Panc1 (cell line): ENCODE measurements around the gene ACTR3C. TPM values are rescaled to one million over a fixed set of nuclear protein-coding genes. Genes with fewer than 3 reads are reported as not detected.
"Not testable (repeated sequence)": the region's sequence is repeated elsewhere in the genome, so short reads cannot be mapped to it uniquely, and the experiment has no call there.

Source experiments
- ATAC-seq: fragments of 200-7000 bp; cut with Tn5 transposase; 2 replicates; pipeline ENCODE4 v1.9.1; 2020; ENCODE audit warnings: mild to moderate bottlenecking, moderate library complexity
- BruUV-seq: library from RNA; stranded (reverse); fragments of 400-500 nt; replicated peaks from 2 replicates; lab custom pipeline; 2021; lab: Mats Ljungman, UMichigan
- CTCF ChIA-PET: fragments of 300-600 bp; sonication (Branson Sonifier 250); formaldehyde crosslinking; loops from one replicate; lab custom pipeline; 2022; ENCODE audit warnings: antibody characterized with exemption; lab: Charles Lee
- POLR2A ChIA-PET: fragments of 300-600 bp; sonication (Branson Sonifier 250); formaldehyde crosslinking; loops from one replicate; lab custom pipeline; 2022; ENCODE audit warnings: antibody characterized with exemption; lab: Charles Lee
- DNase-seq: peaks from one replicate; pipeline ENCODE4 v3.0.0-alpha.2; 2010; ENCODE audit warnings: low read depth, low spot score
- H3K27ac ChIP-seq: 2 replicates; pipeline ENCODE4 v1.5.1; 2011; ENCODE audit warnings: mild to moderate bottlenecking, low read length, inconsistent platforms
- H3K27me3 ChIP-seq: fragments of 200-500 bp; sonication (Bioruptor generic); 2 replicates; pipeline ENCODE4 v1.6.0; 2014; ENCODE audit warnings: low read length, inconsistent platforms; ENCODE audit not compliant: control insufficient read depth, insufficient read depth
- H3K36me3 ChIP-seq: fragments of 200-500 bp; sonication (Bioruptor generic); 2 replicates; pipeline ENCODE4 v1.5.1; 2014; ENCODE audit warnings: inconsistent platforms, mild to moderate bottlenecking, low read length, moderate library complexity; ENCODE audit not compliant: control insufficient read depth, insufficient read depth
- H3K4me1 ChIP-seq: 2 replicates; pipeline ENCODE4 v1.5.1; 2011; ENCODE audit warnings: inconsistent platforms, mild to moderate bottlenecking, low read length, moderate library complexity; ENCODE audit not compliant: control insufficient read depth, insufficient read depth
- H3K4me3 ChIP-seq, 2 experiments: 2 replicates each; pipeline ENCODE4 v1.5.1; 2011 to 2012; ENCODE audit warnings: low read depth in 2 of 2, low read length in 2 of 2, mild to moderate bottlenecking in 2 of 2, inconsistent platforms in 1 of 2, moderate library complexity in 1 of 2
- H3K9me3 ChIP-seq: fragments of 200-500 bp; sonication (Bioruptor generic); 2 replicates; pipeline ENCODE4 v1.5.1; 2014; ENCODE audit warnings: low read depth, mild to moderate bottlenecking, inconsistent platforms, low read length, moderate library complexity; ENCODE audit not compliant: control insufficient read depth, insufficient read depth
- in situ Hi-C: cut with HindIII; loops from 2 replicates; pipeline ENCODE4 v1.10.0; 2016; ENCODE audit warnings: low sequenced_read_pairs, low pct_unique_long_range_greater_than_20kb
- intact Hi-C: fragments of 100-400 bp; cut with micrococcal nuclease; formaldehyde crosslinking; loops from one replicate; pipeline ENCODE4 v1.10.0; 2022; ENCODE audit not compliant: unreplicated experiment
- total RNA-seq: library from RNA; stranded (reverse); gene quantifications from one replicate; pipeline ENCODE4 v1.2.1, GENCODE V29; 2021; ENCODE audit not compliant: unreplicated experiment
- TF ChIP-seq, protein P1 (sequence below): fragments of 450-650 bp; IDR thresholded peaks from 2 replicates; pipeline ENCODE4 v1.5.1; 2017; ENCODE audit warnings: mild to moderate bottlenecking

Gene ACTR3C
- total RNA-seq, 1 experiment from 2014 or later: 6.5 TPM

DNA sequence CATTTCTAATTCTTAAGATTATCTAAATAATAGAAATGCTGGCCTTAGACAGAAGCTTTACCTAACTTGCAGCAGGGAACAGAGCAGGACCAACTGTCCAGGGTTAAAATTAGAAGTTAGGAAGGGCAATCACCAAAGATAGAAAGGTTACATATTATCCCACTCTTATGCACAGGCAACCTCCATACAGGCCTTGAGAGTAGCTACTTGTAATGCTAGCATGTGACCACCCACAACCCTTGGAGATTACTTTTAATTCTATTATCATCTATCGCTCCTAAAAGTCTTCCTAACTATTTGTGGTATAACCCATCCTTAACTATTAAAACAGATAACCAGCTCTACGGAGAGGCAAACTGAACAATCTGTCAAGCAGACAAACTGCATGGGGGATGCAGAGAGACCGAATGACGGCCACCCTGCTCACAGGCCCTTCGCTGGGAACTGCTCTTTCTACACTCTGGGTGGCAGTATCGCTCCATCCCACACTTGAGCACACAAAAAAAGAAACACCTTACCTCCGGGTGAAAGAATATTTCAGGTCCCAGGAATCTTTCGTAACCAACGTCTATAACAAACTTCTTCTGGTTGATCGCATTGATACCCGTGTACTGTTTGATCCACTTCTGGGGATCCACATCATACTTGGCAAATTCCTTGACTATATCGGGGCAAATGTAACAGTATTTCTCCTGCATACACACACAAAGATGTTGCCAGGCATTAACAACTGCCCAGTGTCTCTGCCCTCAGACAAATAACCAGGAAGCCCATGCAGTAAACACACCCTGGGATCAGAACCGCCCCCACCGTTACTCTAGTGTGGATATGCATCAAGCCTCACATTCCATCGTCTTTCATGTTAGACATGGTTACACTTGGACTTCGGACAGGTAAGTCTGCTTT is 37.2 kb downstream of the ACTR3C start:
- CTCF ChIA-PET: interaction anchor here (0.7 kb wide), 1 partner anchor 71 kb away, joined by 3 read pairs; no protein-coding TSS in a partner anchor

DNA sequence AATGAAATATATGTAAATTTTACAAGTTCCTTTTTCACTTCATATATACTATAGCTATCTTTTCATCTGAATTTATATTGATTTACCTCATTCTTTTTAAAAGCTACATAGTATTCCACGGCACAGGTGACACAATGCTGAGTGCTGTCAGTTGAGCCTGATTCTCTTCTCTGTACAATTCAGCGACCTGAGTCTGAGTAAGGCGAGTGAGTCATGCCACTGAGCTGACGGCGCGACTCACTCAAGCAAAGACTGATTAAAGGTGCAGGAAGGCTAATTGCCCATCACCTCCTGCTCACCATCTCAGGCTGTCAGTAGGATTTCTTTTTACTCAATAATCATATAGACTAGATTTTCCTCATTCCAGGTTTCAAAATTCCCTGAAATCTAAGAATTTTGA is 39.7 kb downstream of the ACTR3C start:
- CTCF ChIA-PET, BruUV-seq, in situ Hi-C loops, H3K36me3 ChIP-seq, H3K27ac ChIP-seq, H3K4me3 ChIP-seq, POLR2A ChIA-PET, H3K9me3 ChIP-seq, H3K27me3 ChIP-seq, DNase-seq, H3K4me1 ChIP-seq: not testable (repeated sequence)
- peak; percentile 80 for ATAC-seq
- intact Hi-C loops: loop anchor here (10.0 kb wide), 2 partner anchors 141 to 471 kb away; no protein-coding TSS in a partner anchor

More for the DNA sequence above, 37.2 kb downstream of the ACTR3C start:
- H3K4me1 ChIP-seq, H3K9me3 ChIP-seq, DNase-seq, H3K4me3 ChIP-seq, in situ Hi-C loops, BruUV-seq, H3K27me3 ChIP-seq, H3K36me3 ChIP-seq, POLR2A ChIA-PET, H3K27ac ChIP-seq: not testable (repeated sequence)
- TF ChIP-seq, protein P1, sequence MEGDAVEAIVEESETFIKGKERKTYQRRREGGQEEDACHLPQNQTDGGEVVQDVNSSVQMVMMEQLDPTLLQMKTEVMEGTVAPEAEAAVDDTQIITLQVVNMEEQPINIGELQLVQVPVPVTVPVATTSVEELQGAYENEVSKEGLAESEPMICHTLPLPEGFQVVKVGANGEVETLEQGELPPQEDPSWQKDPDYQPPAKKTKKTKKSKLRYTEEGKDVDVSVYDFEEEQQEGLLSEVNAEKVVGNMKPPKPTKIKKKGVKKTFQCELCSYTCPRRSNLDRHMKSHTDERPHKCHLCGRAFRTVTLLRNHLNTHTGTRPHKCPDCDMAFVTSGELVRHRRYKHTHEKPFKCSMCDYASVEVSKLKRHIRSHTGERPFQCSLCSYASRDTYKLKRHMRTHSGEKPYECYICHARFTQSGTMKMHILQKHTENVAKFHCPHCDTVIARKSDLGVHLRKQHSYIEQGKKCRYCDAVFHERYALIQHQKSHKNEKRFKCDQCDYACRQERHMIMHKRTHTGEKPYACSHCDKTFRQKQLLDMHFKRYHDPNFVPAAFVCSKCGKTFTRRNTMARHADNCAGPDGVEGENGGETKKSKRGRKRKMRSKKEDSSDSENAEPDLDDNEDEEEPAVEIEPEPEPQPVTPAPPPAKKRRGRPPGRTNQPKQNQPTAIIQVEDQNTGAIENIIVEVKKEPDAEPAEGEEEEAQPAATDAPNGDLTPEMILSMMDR: peak; percentile 86
- peak; percentile 96 for ATAC-seq
- intact Hi-C loops: loop anchor here (10.0 kb wide), 2 partner anchors 139 to 469 kb away; no protein-coding TSS in a partner anchor

DNA sequence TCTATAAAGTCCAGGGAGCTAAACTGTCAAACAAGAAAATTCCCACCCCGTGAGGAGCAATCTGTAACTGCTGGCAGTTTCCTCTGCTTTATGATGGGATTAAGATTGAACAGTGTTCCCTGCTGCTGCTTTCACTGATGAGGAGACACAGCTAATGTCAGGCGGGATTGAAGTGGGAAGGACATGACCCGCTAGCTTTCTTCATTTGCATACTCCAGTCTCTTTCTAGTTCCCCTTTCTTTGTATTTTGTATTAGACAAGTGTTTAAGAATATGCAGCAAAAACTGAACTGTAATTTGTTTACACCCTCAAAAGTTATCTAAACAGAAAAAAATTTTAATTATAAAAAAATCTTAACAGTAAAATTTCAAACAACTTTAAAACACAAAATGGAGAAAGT is 40.2 kb downstream of the ACTR3C start:
- CTCF ChIA-PET, H3K27ac ChIP-seq, H3K9me3 ChIP-seq, H3K27me3 ChIP-seq, in situ Hi-C loops, H3K4me3 ChIP-seq, DNase-seq, H3K4me1 ChIP-seq, ATAC-seq, BruUV-seq, POLR2A ChIA-PET, H3K36me3 ChIP-seq: not testable (repeated sequence)
- intact Hi-C loops: loop anchor here (10.0 kb wide), 2 partner anchors 142 to 472 kb away; no protein-coding TSS in a partner anchor

DNA sequence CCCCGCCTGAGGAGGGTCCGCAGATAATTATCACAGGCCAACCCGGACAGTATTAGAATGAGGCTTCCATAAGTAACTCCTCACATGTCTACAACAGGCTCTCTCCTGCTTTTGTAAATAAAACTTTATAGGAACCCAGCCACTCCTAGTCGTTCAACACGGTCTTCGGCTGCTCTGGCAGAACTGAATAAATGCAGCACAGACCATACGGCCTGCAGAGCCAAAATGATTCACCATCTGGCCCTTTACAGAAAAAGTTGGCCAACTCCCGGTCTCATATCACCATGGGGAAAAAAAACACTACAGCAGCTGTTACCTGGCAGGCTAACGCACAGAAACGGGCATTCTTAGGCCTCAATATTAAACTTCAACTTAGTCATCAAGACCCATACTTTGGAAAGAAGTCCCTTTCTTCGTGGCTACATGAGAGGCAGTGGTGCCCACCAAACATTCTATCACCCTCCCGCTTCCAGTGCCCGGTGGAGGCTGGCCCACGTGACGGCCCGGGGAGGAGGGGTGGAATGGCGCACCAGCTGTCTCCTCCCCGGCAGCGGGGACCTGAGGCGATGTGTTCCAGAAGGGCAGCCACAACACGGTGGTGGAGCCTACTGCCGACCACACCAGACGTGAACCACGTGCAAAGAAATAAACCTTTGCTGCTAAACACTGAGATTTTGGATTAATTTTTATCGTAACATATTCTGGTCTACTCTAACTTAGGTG is 41.5 kb downstream of the ACTR3C start:
- in situ Hi-C loops, POLR2A ChIA-PET, DNase-seq, ATAC-seq, BruUV-seq, H3K9me3 ChIP-seq, H3K36me3 ChIP-seq, H3K27ac ChIP-seq, H3K4me1 ChIP-seq, H3K27me3 ChIP-seq, H3K4me3 ChIP-seq, CTCF ChIA-PET: not testable (repeated sequence)
- intact Hi-C loops: loop anchor here (10.0 kb wide), 2 partner anchors 143 to 473 kb away; no protein-coding TSS in a partner anchor

DNA sequence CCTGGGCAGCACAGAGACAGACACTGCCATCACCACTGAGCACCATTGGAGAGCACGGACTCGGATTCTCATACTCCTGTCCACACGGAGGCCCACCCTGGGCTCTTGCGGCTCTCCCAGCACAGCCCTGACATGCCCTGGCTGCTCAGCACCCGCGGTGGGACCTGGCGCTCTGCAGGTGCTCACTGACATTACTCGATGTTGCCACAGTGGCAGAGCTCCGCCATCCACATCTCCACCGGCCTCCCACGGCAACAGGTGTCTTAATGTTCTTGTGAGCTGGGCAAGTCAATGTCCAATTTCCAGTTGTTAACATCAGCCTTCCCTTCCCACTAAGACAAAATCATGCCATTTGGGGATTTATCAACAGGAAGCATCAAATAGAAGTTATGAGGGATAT is 45.0 kb downstream of the ACTR3C start:
- H3K9me3 ChIP-seq, DNase-seq, H3K36me3 ChIP-seq, CTCF ChIA-PET, H3K27ac ChIP-seq, POLR2A ChIA-PET, H3K4me3 ChIP-seq, H3K4me1 ChIP-seq, ATAC-seq, BruUV-seq, H3K27me3 ChIP-seq, in situ Hi-C loops: not testable (repeated sequence)
- intact Hi-C loops: loop anchor here (5.0 kb wide), 1 partner anchor 396 kb away; no protein-coding TSS in a partner anchor
